ENCODE measurements around the gene NEAT1.

DNA sequence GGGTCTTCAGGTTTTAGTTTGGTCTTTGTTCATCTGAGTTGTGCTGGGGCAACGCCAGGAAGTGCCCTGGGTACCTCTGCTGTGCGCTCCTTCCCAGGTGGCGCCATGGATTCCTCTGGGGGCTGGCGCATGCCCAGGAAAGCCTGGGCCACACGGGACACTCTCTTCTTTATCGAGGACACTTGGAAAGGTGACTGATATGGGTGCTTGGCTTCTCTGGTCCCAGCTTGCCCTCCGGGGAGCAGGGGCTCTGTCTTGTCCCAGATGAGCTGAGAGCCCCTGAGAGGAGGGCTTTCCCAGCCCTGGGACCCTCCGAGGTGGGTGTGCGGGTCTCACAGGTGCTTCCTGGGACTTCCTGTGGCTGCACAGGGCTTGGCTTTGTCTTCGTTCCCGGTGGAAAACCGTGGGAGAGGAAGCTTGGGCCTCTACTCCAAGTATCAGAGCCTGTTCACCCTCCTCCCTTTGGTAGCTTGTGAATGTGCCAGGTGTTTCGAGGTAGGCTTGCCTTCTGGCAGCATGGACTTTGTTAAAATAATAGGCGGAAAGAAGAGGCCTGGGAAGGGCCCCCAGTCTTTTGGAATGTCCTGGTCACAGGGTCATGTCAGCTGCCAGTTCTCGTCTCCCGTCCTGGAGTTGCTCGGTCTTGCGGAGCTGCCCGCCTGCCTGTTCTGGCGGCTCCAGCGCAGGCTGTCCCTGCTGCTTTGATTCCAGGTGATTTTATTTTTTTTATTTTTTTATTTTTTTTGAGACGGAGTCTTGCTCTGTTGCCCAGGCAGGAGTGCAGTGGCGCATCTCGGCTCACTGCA is 10.1 kb upstream of the NEAT1 start:
- TF ChIP-seq CTCF (IDR thresholded peaks at IDR 0.05; ENCODE audit: low read depth, low read length) (no peak), EZH2phosphoT487 (IDR thresholded peaks at IDR 0.05; ENCODE audit: low read depth) (no peak)
